GOT3 (cell line): ENCODE data around the gene LIMCH1.
"Not testable (repeated sequence)": the region's sequence is repeated elsewhere in the genome, so short reads cannot be mapped to it uniquely, and the experiment has no call there.

Source experiments
- DNase-seq: peaks from one replicate; lab custom pipeline; 2025; ENCODE audit warnings: mixed read lengths; lab: John Stamatoyannopoulos, UW

Gene LIMCH1

GRCh38 chr4:41678951-41679350, 141.0 kb downstream of the LIMCH1 start:
- DNase-seq, result no peak

GRCh38 chr4:41679991-41680390, 142.0 kb downstream of the LIMCH1 start:
- no peak for DNase-seq

GRCh38 chr4:41681054-41681453, 143.1 kb downstream of the LIMCH1 start:
- no peak for DNase-seq

GRCh38 chr4:41683326-41683725, 145.4 kb downstream of the LIMCH1 start:
- DNase-seq, result no peak

- DNase-seq, result no peak
Measured at GRCh38 chr4:41686893-41687292, 148.9 kb downstream of the LIMCH1 start.

- no peak for DNase-seq
Measured at GRCh38 chr4:41687971-41688370, 150.0 kb downstream of the LIMCH1 start.

- DNase-seq, result peak; percentile 4
Measured at GRCh38 chr4:41692717-41693345, 154.9 kb downstream of the LIMCH1 start.

GRCh38 chr4:41693629-41694028, 155.7 kb downstream of the LIMCH1 start:
- no peak for DNase-seq

GRCh38 chr4:41696131-41696530, 158.2 kb downstream of the LIMCH1 start:
- DNase-seq, result no peak

- DNase-seq, result no peak
Measured at GRCh38 chr4:41696763-41697162, 158.8 kb downstream of the LIMCH1 start.

- DNase-seq, result no peak
Measured at GRCh38 chr4:41701983-41702382, 164.0 kb downstream of the LIMCH1 start.

- DNase-seq, result no peak
Measured at GRCh38 chr4:41702770-41703169, 164.8 kb downstream of the LIMCH1 start.

- no peak for DNase-seq
Measured at GRCh38 chr4:41703785-41704184, 165.8 kb downstream of the LIMCH1 start.

GRCh38 chr4:41709844-41710481, 172.0 kb downstream of the LIMCH1 start:
- no peak for DNase-seq

GRCh38 chr4:41711654-41712053, 173.7 kb downstream of the LIMCH1 start:
- not testable (repeated sequence) for DNase-seq

GRCh38 chr4:41712425-41712824, 174.5 kb downstream of the LIMCH1 start:
- no peak for DNase-seq

- DNase-seq, result no peak
Measured at GRCh38 chr4:41713768-41714167, 175.8 kb downstream of the LIMCH1 start.

GRCh38 chr4:41714364-41715000, 176.5 kb downstream of the LIMCH1 start:
- DNase-seq, result no peak

GRCh38 chr4:41715155-41715554, 177.2 kb downstream of the LIMCH1 start:
- DNase-seq, result no peak

- no peak for DNase-seq
Measured at GRCh38 chr4:41718907-41719306, 180.9 kb downstream of the LIMCH1 start.

GRCh38 chr4:41719417-41719816, 181.5 kb downstream of the LIMCH1 start:
- no peak for DNase-seq

- no peak for DNase-seq
Measured at GRCh38 chr4:41722181-41722580, 184.2 kb downstream of the LIMCH1 start.

GRCh38 chr4:41723286-41723685, 185.3 kb downstream of the LIMCH1 start:
- DNase-seq, result no peak
